GM12878 (cell line): ENCODE measurements around the gene QSOX2. TPM values are rescaled to one million over a fixed set of nuclear protein-coding genes. Genes with fewer than 3 reads are reported as not detected.

Experiments
- ATAC-seq: fragments of 200-7000 bp; cut with Tn5 transposase; 3 replicates; pipeline ENCODE4 v1.9.1; 2020; ENCODE audit warnings: mild to moderate bottlenecking, moderate library complexity
- BruUV-seq: library from RNA; stranded (reverse); fragments of 400-500 nt; replicated peaks from 2 replicates; lab custom pipeline; 2021; lab: Mats Ljungman, UMichigan
- CTCF ChIA-PET: fragments of 300-600 bp; sonication (Branson Sonifier 250); formaldehyde crosslinking; extraction: SDS; loops from one replicate; lab custom pipeline; 2021; ENCODE audit warnings: inconsistent platforms; lab: Yijun Ruan, JAX
- POLR2A ChIA-PET: fragments of 350-600 bp; formaldehyde crosslinking; extraction: SDS; loops from one replicate; lab custom pipeline; 2021; ENCODE audit warnings: inconsistent platforms; lab: Charles Lee
- RAD21 ChIA-PET: fragments of 300-600 bp; sonication (Branson Sonifier 250); formaldehyde crosslinking; loops from one replicate; lab custom pipeline; 2023; ENCODE audit warnings: antibody characterized with exemption; ENCODE audit not compliant: unreplicated experiment; lab: Charles Lee
- SMC1A ChIA-PET: fragments of 300-600 bp; sonication (Branson Sonifier 250); formaldehyde crosslinking; loops from one replicate; lab custom pipeline; 2023; ENCODE audit not compliant: unreplicated experiment, uncharacterized antibody; lab: Charles Lee
- DNase-seq: peaks from one replicate; pipeline ENCODE4 v3.0.0-alpha.2; 2011; ENCODE audit warnings: low read depth, low spot score
- FAIRE-seq: peaks from 3 replicates; lab custom pipeline; 2011; peaks lifted over from hg19 to GRCh38; lab: Jason Lieb, UNC
- H2AFZ ChIP-seq: 2 replicates; pipeline ENCODE4 v1.6.0; 2011; ENCODE audit warnings: low read depth, low read length, control low read depth; ENCODE audit not compliant: control insufficient read depth
- H3K27ac ChIP-seq: 2 replicates; pipeline ENCODE4 v1.5.1; 2011; ENCODE audit warnings: control low read depth; ENCODE audit not compliant: control insufficient read depth, insufficient read depth
- H3K27me3 ChIP-seq, 2 experiments: replicated peaks in 1 of 2; 2 replicates each; pipeline versions ENCODE4 v1.6.0 to v1.6.1; 2011; ENCODE audit warnings: low read length in 1 of 2; ENCODE audit not compliant: control insufficient read depth in 2 of 2, insufficient read depth in 2 of 2
- H3K36me3 ChIP-seq, 2 experiments: 2 replicates each; pipeline ENCODE4 v1.5.1; 2011; ENCODE audit warnings: low read length in 1 of 2; ENCODE audit not compliant: control insufficient read depth in 2 of 2, insufficient read depth in 2 of 2
- H3K4me1 ChIP-seq: 2 replicates; pipeline ENCODE4 v1.6.1; 2011; ENCODE audit warnings: mild to moderate bottlenecking, low read length, moderate library complexity, mixed read lengths; ENCODE audit not compliant: control insufficient read depth, insufficient read depth
- H3K4me2 ChIP-seq: 2 replicates; pipeline ENCODE4 v1.6.0; 2011; ENCODE audit warnings: control low read depth; ENCODE audit not compliant: control insufficient read depth, insufficient read depth
- H3K4me3 ChIP-seq: fragments of 200-600 bp; sonication (generic); 2 replicates; pipeline ENCODE4 v1.5.1; 2016
- H3K79me2 ChIP-seq: 2 replicates; pipeline ENCODE4 v1.6.0; 2011; ENCODE audit warnings: low read length; ENCODE audit not compliant: control insufficient read depth, insufficient read depth
- H3K9ac ChIP-seq: 2 replicates; pipeline ENCODE4 v1.8.0; 2011; ENCODE audit warnings: low read length, control low read depth, mixed read lengths; ENCODE audit not compliant: control insufficient read depth, insufficient read depth
- H3K9me3 ChIP-seq: replicated peaks from 3 replicates; pipeline ENCODE4 v1.5.1; 2011; ENCODE audit warnings: mild to moderate bottlenecking, low read length; ENCODE audit not compliant: control insufficient read depth, insufficient read depth
- H4K20me1 ChIP-seq: 2 replicates; pipeline ENCODE4 v1.6.0; 2011; ENCODE audit not compliant: control insufficient read depth, insufficient read depth
- EED ChIP-seq: sonication (generic); IDR thresholded peaks from 2 replicates; pipeline ENCODE4 v1.6.1; 2016; ENCODE audit warnings: antibody characterized with exemption, low read depth
- HCFC1 ChIP-seq: fragments of 150-350 bp; IDR thresholded peaks from 2 replicates; pipeline ENCODE4 v1.6.1; 2014; ENCODE audit warnings: low read length
- HDGF ChIP-seq: fragments of 450-650 bp; IDR thresholded peaks from 2 replicates; pipeline ENCODE4 v1.6.1; 2016; ENCODE audit warnings: antibody characterized with exemption
- MTA3 ChIP-seq: IDR thresholded peaks from 2 replicates; pipeline ENCODE4 v1.6.1; 2012; ENCODE audit warnings: low read length, inconsistent platforms, borderline replicate concordance
- MYC ChIP-seq: IDR thresholded peaks from 2 replicates; pipeline ENCODE4 v1.6.1; 2011; ENCODE audit warnings: mild to moderate bottlenecking, low read length, moderate library complexity, inconsistent platforms; ENCODE audit not compliant: insufficient read depth, insufficient replicate concordance, insufficient read length, severe bottlenecking
- POLR2AphosphoS2 ChIP-seq: IDR thresholded peaks from 2 replicates; pipeline ENCODE4 v1.6.1; 2011; ENCODE audit warnings: low read depth, mild to moderate bottlenecking, low read length, improper control_type of control experiment, moderate library complexity
- RAD51 ChIP-seq: fragments of 450-650 bp; IDR thresholded peaks from 2 replicates; pipeline ENCODE4 v1.6.1; 2016; ENCODE audit warnings: moderate library complexity, mild to moderate bottlenecking, inconsistent platforms
- RCOR1 ChIP-seq: conservative IDR thresholded peaks from 2 replicates; pipeline ENCODE4 v1.6.1; 2012; ENCODE audit warnings: low read depth, low read length, improper control_type of control experiment
- SMAD5 ChIP-seq: IDR thresholded peaks from 2 replicates; pipeline ENCODE4 v1.6.1; 2016; ENCODE audit warnings: antibody characterized with exemption, low read depth
- SUPT20H ChIP-seq: IDR thresholded peaks from 2 replicates; pipeline ENCODE4 v1.6.1; 2011; ENCODE audit warnings: low read depth, mild to moderate bottlenecking, low read length, moderate library complexity, borderline replicate concordance; ENCODE audit not compliant: control insufficient read depth
- TCF12 ChIP-seq: IDR thresholded peaks from 2 replicates; pipeline ENCODE4 v1.6.1; 2011; ENCODE audit warnings: low read depth, mild to moderate bottlenecking, low read length
- ZNF384 ChIP-seq: IDR thresholded peaks from 2 replicates; pipeline ENCODE4 v1.6.1; 2012; ENCODE audit warnings: low read depth, mild to moderate bottlenecking, low read length, improper control_type of control experiment, borderline replicate concordance
- WGBS: methylation state at CpG from one replicate; pipeline ENCODE4 v1.1.6; 2016; ENCODE audit warnings: low lambda C conversion rate; ENCODE audit not compliant: insufficient replicate concordance, insufficient coverage; ENCODE audit errors: missing lambda C conversion rate; 5-methylcytosine and 5-hydroxymethylcytosine counted together
- in situ Hi-C: fragments of 300-500 bp; cut with MboI; formaldehyde crosslinking; loops from 9 replicates; pipeline ENCODE4 v1.14.3; 2018; ENCODE audit warnings: mixed read lengths
- intact Hi-C: fragments of 100-400 bp; cut with micrococcal nuclease; formaldehyde crosslinking; loops from one replicate; pipeline ENCODE4 v1.14.2; 2022; ENCODE audit not compliant: unreplicated experiment
- polyA plus RNA-seq, 11 experiments: library from polyadenylated mRNA; depleted of rRNA in 4 of 11; unstranded in 6 of 11; stranded (reverse) in 5 of 11; fragments of >200 nt; fragmentation: Nextera tagmentation in 4 of 11; fragmentation: Illumina TruSeq in 1 of 11; extraction: Ambion mirVana in 4 of 11; extraction: Trizol in 1 of 11; gene quantifications; 1 replicate in 1 of 11; 2 replicates in 10 of 11; pipeline versions ENCODE4 v1.2.1 to v1.2.3, GENCODE V29; 2011 to 2016; ENCODE audit warnings: inconsistent platforms in 2 of 11, missing spikeins in 2 of 11, low read depth in 1 of 11
- total RNA-seq, 4 experiments: library from RNA; depleted of rRNA in 3 of 4; stranded (reverse); fragments of >200 nt in 3 of 4; fragmentation: Illumina TruSeq in 1 of 4; extraction: Trizol in 1 of 4; gene quantifications; 2 replicates each; pipeline versions ENCODE4 v1.2.1 to v1.2.3, GENCODE V29; 2013 to 2021
- TF ChIP-seq, protein P1 (sequence below): fragments of 450-650 bp; IDR thresholded peaks from 2 replicates; pipeline ENCODE4 v1.6.1; 2016; ENCODE audit warnings: mild to moderate bottlenecking
- TF ChIP-seq, protein P2 (sequence below): fragments of 450-650 bp; formaldehyde crosslinking; IDR thresholded peaks from 2 replicates; pipeline ENCODE4 v1.5.0; 2022; ENCODE audit warnings: mild to moderate bottlenecking, missing genetic modification characterization

The QSOX2 gene
- total and polyA plus RNA-seq, 10 of the 15 experiments (the other 5 are each of a cell fraction or from before 2014, with no cell fraction given), result 0.34 to 16.1 (median 8.2) TPM

GRCh38 chr9:136259517-136259813 lies 13.9 kb upstream of the QSOX2 start:
- no peak for DNase-seq
- H3K9ac ChIP-seq, result no peak overlapping the region
- CTCF ChIA-PET, result no interaction called here
- SMC1A ChIA-PET, result no interaction called here
- POLR2A ChIA-PET, result no interaction called here
- 15% methylated on average over 4 of the region's 4 CpGs for WGBS
- intact Hi-C loops (no loop called here), in situ Hi-C loops (no loop called here)
- no TSS peak for BruUV-seq
- no peak for FAIRE-seq
- no peak overlapping the region for H3K4me3 ChIP-seq
- H3K4me1 ChIP-seq, result no peaks in the 10 kb centered on the region
- no peak for ATAC-seq
- H3K9me3 ChIP-seq, result no peaks in the 10 kb centered on the region
- TF ChIP-seq SUPT20H, result no peak
- TF ChIP-seq ZNF384, result no peak
- no peak for TF ChIP-seq RAD51
- TF ChIP-seq, protein P1, sequence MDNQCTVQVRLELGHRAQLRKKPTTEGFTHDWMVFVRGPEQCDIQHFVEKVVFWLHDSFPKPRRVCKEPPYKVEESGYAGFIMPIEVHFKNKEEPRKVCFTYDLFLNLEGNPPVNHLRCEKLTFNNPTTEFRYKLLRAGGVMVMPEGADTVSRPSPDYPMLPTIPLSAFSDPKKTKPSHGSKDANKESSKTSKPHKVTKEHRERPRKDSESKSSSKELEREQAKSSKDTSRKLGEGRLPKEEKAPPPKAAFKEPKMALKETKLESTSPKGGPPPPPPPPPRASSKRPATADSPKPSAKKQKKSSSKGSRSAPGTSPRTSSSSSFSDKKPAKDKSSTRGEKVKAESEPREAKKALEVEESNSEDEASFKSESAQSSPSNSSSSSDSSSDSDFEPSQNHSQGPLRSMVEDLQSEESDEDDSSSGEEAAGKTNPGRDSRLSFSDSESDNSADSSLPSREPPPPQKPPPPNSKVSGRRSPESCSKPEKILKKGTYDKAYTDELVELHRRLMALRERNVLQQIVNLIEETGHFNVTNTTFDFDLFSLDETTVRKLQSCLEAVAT, result no peak
- no peak overlapping the region for H3K4me2 ChIP-seq
- no peak overlapping the region for H3K27ac ChIP-seq
- H4K20me1 ChIP-seq, result no peaks in the 10 kb centered on the region
- no peaks in the 10 kb centered on the region; a peak in 2 of 4 replicates for H3K27me3 ChIP-seq
- no peak overlapping the region for H2AFZ ChIP-seq
- no peaks in the 10 kb centered on the region for H3K79me2 ChIP-seq
- RAD21 ChIA-PET, result no interaction called here
- no peaks in the 10 kb centered on the region for H3K36me3 ChIP-seq

GRCh38 chr9:136258786-136259516 lies 13.3 kb upstream of the QSOX2 start:
- ChIA-PET POLR2A (no interaction called here), SMC1A (no interaction called here)
- no TSS peak for BruUV-seq
- TF ChIP-seq POLR2AphosphoS2 (no peak), HDGF (no peak), SMAD5 (no peak), MYC (no peak), HCFC1 (no peak), RCOR1 (no peak), MTA3 (no peak), EED (no peak), TCF12 (no peak)
- TF ChIP-seq, protein P2, sequence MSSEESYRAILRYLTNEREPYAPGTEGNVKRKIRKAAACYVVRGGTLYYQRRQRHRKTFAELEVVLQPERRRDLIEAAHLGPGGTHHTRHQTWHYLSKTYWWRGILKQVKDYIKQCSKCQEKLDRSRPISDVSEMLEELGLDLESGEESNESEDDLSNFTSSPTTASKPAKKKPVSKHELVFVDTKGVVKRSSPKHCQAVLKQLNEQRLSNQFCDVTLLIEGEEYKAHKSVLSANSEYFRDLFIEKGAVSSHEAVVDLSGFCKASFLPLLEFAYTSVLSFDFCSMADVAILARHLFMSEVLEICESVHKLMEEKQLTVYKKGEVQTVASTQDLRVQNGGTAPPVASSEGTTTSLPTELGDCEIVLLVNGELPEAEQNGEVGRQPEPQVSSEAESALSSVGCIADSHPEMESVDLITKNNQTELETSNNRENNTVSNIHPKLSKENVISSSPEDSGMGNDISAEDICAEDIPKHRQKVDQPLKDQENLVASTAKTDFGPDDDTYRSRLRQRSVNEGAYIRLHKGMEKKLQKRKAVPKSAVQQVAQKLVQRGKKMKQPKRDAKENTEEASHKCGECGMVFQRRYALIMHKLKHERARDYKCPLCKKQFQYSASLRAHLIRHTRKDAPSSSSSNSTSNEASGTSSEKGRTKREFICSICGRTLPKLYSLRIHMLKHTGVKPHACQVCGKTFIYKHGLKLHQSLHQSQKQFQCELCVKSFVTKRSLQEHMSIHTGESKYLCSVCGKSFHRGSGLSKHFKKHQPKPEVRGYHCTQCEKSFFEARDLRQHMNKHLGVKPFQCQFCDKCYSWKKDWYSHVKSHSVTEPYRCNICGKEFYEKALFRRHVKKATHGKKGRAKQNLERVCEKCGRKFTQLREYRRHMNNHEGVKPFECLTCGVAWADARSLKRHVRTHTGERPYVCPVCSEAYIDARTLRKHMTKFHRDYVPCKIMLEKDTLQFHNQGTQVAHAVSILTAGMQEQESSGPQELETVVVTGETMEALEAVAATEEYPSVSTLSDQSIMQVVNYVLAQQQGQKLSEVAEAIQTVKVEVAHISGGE (CRISPR knock-in tag), result no peak

More at GRCh38 chr9:136258786-136259516, 13.3 kb upstream of the QSOX2 start:
- Histone ChIP-seq H3K27me3 (no peaks in the 10 kb centered on the region; a peak in 2 of 4 replicates), H3K4me3 (no peak overlapping the region), H4K20me1 (no peaks in the 10 kb centered on the region), H3K79me2 (no peaks in the 10 kb centered on the region), H3K4me2 (no peak overlapping the region), H3K27ac (no peak overlapping the region), H3K9ac (no peak overlapping the region), H3K9me3 (no peaks in the 10 kb centered on the region), H2AFZ (no peak overlapping the region), H3K4me1 (no peaks in the 10 kb centered on the region), H3K36me3 (no peaks in the 10 kb centered on the region)
- CTCF ChIA-PET, result no interaction called here
- in situ Hi-C loops, result no loop called here
- intact Hi-C loops, result no loop called here
- RAD21 ChIA-PET, result no interaction called here
- no peak for FAIRE-seq
- WGBS, result 58% methylated on average over 20 of the region's 22 CpGs
- no peak for DNase-seq
- ATAC-seq, result no peak
